AG09309 (cell line): ENCODE results near the gene OR10A6.

ENCODE experiments used
- DNase-seq: peaks from one replicate; pipeline ENCODE4 v3.0.0-alpha.2; 2010; ENCODE audit warnings: low read depth
- H3K4me3 ChIP-seq: 2 replicates; pipeline ENCODE4 v1.5.1; 2011; ENCODE audit warnings: mild to moderate bottlenecking, low read depth, low read length, moderate library complexity; ENCODE audit not compliant: control insufficient read depth
- TF ChIP-seq, protein P1 (sequence below): IDR thresholded peaks from 2 replicates; pipeline ENCODE4 v1.5.1; 2011; ENCODE audit warnings: mild to moderate bottlenecking, low read depth, low read length, inconsistent platforms; ENCODE audit not compliant: insufficient read depth, control insufficient read depth; ENCODE audit errors: missing control alignments

OR10A6 gene

GRCh38 chr11:7899418-7899817 is 31.6 kb downstream of the OR10A6 start:
- no peak for DNase-seq
- TF ChIP-seq, protein P1, sequence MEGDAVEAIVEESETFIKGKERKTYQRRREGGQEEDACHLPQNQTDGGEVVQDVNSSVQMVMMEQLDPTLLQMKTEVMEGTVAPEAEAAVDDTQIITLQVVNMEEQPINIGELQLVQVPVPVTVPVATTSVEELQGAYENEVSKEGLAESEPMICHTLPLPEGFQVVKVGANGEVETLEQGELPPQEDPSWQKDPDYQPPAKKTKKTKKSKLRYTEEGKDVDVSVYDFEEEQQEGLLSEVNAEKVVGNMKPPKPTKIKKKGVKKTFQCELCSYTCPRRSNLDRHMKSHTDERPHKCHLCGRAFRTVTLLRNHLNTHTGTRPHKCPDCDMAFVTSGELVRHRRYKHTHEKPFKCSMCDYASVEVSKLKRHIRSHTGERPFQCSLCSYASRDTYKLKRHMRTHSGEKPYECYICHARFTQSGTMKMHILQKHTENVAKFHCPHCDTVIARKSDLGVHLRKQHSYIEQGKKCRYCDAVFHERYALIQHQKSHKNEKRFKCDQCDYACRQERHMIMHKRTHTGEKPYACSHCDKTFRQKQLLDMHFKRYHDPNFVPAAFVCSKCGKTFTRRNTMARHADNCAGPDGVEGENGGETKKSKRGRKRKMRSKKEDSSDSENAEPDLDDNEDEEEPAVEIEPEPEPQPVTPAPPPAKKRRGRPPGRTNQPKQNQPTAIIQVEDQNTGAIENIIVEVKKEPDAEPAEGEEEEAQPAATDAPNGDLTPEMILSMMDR, result no peak
- no peak overlapping the region for H3K4me3 ChIP-seq

DNA sequence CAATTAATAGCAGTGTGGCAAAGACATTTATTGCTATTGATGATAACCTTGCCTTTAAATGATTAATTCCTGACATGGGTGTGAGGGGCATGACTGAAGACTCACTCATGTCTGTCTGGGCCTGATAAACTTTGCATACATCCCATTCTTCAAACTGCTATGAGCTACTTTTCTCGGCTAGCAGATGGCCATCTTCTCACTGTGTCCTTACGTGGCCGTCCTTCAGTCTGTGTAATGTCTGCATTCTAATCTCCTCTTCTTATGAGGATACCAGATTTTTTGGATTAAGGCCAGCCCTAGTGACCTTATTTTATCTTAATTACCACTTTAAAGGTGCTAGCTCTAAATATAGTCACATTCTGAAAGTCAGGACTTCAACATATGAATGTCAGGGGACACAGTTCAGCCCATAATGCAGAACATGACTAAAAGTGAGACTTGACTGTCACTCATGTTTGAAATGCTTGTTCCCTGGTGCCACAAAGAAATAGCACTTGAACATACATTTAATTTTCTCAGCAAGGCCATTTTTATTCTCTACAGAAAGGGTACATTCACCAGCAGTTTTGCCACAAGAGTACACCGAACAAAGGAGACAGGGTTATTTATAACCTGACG is 32.3 kb downstream of the OR10A6 start:
- H3K4me3 ChIP-seq, result no peak overlapping the region
- no peak for DNase-seq
- TF ChIP-seq, protein P1, result no peak

GRCh38 chr11:7896009-7896785 is 34.9 kb downstream of the OR10A6 start:
- H3K4me3 ChIP-seq, result no peak overlapping the region
- no peak for DNase-seq
- TF ChIP-seq, protein P1, result no peak

GRCh38 chr11:7894251-7894650 is 36.8 kb downstream of the OR10A6 start:
- no peak overlapping the region for H3K4me3 ChIP-seq
- DNase-seq, result no peak
- TF ChIP-seq, protein P1, result no peak

GRCh38 chr11:7893796-7894195 is 37.3 kb downstream of the OR10A6 start:
- TF ChIP-seq, protein P1, result no peak
- no peak overlapping the region for H3K4me3 ChIP-seq
- no peak for DNase-seq

DNA sequence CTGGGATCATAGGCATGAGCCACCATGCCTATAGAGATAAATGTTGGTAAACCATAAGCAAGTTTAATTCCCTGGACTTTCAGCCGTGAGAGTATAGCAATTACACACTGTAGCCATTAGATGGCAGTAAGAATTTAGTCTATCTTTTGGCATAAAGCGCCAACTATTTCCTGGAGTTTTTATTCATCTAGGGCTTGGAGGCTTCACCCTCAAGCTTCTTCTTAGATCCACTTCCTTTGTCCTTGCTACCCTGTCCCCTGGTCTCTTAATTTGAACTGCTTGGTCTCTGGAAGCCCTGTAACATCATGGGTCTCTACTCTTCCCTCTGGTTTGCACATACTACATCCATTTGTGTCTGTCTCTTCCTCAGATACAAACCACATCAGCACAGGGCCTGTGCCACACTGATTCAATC is 38.2 kb downstream of the OR10A6 start:
- DNase-seq, result no peak
- no peak overlapping the region for H3K4me3 ChIP-seq
- TF ChIP-seq, protein P1, result peak; percentile 59
